Measurements from ENCODE around the gene ZMYND10.

ZMYND10 gene

DNA sequence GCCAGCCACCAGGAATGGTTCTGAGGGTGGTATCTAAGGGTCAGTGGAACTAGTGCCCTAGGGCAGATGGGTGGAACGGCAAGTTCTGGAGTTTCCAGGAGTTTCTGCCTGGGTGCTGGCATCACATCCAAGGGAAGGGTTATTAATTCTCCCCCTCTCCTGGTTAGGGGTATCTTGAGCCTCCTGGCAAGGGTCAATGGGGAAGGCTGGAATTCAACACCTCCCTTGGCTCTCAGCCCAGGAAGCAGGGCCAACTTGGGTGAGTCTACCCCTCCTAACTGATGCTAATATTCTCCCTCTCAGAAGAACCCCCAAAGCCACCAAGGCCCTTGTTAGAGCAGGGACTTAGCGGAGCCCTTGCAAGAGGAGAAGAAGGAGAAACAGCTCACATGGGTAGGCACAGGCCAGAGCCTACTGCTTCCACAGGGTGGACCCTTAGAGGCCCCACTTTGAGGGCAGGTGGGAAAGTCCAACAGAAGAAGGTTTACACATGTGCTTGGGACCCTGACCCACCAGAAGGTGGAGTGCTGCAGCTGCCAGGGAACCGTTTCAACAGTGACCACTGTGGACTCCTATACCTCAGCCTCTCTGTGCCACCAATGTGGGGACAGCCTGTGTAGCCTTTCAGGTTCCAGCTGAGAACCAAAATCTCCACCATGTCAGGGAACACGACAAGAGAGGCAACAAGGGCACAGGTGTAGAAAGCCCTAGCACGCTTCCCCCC lies 10.5 kb upstream of the ZMYND10 start:
- ChIA-PET POLR2A (interaction anchor here (2.3 kb wide), 1 partner anchor 19 kb away, joined by 19 read pairs; no protein-coding TSS in a partner anchor), CTCF (interaction anchor here (1.3 kb wide), 1 partner anchor 186 kb away, joined by 3 read pairs; no protein-coding TSS in a partner anchor)
- DNase-seq (ENCODE audit: extremely low spot score) = no peak
- no peak for TF ChIP-seq FOXA1 (IDR thresholded peaks at IDR 0.05)
- no peak for TF ChIP-seq ELF4 (IDR thresholded peaks at IDR 0.05)
- TF ChIP-seq BHLHE40 (IDR thresholded peaks at IDR 0.05; ENCODE audit: borderline replicate concordance) = no peak
- no peak for TF ChIP-seq SUZ12 (IDR thresholded peaks at IDR 0.05)
- no peak for TF ChIP-seq NFRKB (IDR thresholded peaks at IDR 0.05)
- no peak for TF ChIP-seq ZNF384 (IDR thresholded peaks at IDR 0.05)
- TF ChIP-seq HDGF (IDR thresholded peaks at IDR 0.05; ENCODE audit: borderline replicate concordance) = no peak
- TF ChIP-seq SP1 (IDR thresholded peaks at IDR 0.05) = no peak
- TF ChIP-seq L3MBTL2 (conservative IDR thresholded peaks at IDR 0.05) = no peak
- no peak for TF ChIP-seq FOXK2 (IDR thresholded peaks at IDR 0.05)
- TF ChIP-seq, protein P1, sequence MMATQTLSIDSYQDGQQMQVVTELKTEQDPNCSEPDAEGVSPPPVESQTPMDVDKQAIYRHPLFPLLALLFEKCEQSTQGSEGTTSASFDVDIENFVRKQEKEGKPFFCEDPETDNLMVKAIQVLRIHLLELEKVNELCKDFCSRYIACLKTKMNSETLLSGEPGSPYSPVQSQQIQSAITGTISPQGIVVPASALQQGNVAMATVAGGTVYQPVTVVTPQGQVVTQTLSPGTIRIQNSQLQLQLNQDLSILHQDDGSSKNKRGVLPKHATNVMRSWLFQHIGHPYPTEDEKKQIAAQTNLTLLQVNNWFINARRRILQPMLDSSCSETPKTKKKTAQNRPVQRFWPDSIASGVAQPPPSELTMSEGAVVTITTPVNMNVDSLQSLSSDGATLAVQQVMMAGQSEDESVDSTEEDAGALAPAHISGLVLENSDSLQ (IDR thresholded peaks at IDR 0.05) = no peak
- no peak for TF ChIP-seq LEF1 (IDR thresholded peaks at IDR 0.05; ENCODE audit: borderline replicate concordance)
- TF ChIP-seq ARNT (IDR thresholded peaks at IDR 0.05) = no peak

DNA sequence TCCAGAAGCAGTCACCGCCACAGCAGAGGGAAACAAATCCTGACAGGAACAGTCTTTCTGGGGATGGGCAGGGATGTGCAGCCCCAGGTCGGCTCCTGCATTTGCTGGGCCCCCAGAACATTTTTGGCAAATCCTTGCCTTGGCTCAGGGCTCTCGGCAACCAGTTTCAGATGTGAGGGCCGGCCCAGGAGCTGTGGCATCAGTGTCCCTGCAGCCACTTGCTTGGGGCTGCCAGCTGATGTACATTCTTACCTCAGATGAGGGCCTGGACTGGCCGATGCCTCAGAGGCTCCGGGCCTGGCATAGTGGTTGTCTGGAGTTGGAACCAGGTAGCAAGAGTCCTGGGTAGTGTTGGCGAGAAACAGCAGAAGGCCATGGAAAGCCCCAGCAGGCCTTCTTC lies 9.3 kb upstream of the ZMYND10 start:
- CTCF ChIA-PET = interaction anchor here (1.0 kb wide), 1 partner anchor 17 kb away, joined by 3 read pairs; no protein-coding TSS in a partner anchor
- no peak for DNase-seq (ENCODE audit: extremely low spot score)
- TF ChIP-seq CTBP1 (IDR thresholded peaks at IDR 0.05; ENCODE audit: borderline replicate concordance) (no peak), HDGF (IDR thresholded peaks at IDR 0.05; ENCODE audit: borderline replicate concordance) (no peak), FOXM1 (IDR thresholded peaks at IDR 0.05; ENCODE audit: borderline replicate concordance) (no peak), L3MBTL2 (conservative IDR thresholded peaks at IDR 0.05) (no peak), SP1 (IDR thresholded peaks at IDR 0.05) (no peak), TARDBP (IDR thresholded peaks at IDR 0.05) (no peak), ZNF384 (IDR thresholded peaks at IDR 0.05) (no peak), FOXA1 (IDR thresholded peaks at IDR 0.05) (no peak), BHLHE40 (IDR thresholded peaks at IDR 0.05; ENCODE audit: borderline replicate concordance) (no peak), SUZ12 (IDR thresholded peaks at IDR 0.05) (no peak), ARNT (IDR thresholded peaks at IDR 0.05) (no peak)
- TF ChIP-seq, protein P1 (IDR thresholded peaks at IDR 0.05) = no peak
- POLR2A ChIA-PET = interaction anchor here (8.2 kb wide), 1 partner anchor 17 kb away, joined by 119 read pairs; no protein-coding TSS in a partner anchor

DNA sequence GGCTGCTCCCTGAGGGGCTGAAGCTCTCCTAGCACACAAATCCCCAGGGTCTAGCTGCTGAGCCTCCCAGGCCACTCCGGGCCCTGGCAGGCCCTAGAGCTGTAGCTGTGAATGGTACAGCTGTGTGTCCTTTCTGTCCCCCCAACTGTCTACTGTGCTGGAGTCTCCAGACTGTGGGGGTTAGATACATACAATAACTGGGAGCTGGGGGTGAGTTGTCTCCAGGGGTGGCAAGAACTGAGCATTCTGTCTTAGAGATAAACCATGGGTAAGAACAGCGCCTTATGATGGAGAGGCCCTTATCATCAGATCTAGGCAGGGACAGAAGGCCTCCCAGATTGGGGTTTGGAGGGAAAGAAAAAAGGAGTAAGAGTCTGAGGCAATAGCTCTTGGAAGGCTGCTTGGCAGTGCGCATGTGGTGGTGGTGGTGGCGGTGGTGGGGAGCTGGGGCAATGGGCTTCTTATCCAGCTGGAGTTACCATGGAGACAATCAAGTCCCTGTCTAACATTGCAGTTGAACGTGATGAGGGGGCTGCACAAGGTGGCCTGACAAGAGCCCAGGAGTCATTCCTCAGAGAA lies 8.7 kb upstream of the ZMYND10 start:
- CTCF ChIA-PET = interaction anchor here (0.6 to 1.0 kb wide), 3 partner anchors 9 to 22 kb away, joined by 3 read pairs; no protein-coding TSS in a partner anchor
- no peak for DNase-seq (ENCODE audit: extremely low spot score)

DNA sequence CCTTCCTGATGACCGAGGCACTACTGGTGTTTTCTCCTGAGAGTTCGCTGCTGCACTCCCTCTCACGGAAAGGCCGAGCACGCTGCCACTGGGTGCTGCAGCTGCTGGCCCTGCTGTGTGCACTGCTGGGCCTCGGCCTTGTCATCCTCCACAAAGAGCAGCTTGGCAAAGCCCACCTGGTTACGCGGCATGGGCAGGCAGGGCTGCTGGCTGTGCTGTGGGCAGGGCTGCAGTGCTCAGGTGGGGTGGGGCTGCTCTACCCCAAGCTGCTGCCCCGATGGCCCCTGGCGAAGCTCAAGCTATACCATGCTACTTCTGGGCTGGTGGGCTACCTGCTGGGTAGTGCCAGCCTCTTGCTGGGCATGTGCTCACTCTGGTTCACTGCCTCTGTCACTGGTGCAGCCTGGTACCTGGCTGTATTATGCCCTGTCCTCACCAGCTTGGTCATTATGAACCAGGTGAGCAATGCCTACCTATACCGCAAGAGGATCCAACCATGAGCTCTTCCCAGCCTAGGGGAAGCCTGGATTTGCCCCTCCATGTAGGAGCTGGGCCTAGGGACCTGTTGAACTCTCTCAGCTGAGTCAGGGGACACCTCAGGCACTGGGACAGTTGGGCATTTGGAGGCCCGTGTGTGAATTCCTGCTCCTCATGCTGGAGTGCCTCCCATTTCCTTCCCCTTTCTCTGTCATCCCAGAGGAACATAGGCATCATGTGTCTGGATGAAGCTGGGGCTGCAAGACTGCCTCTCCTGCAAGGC lies 7.9 kb upstream of the ZMYND10 start:
- CTCF ChIA-PET = interaction anchor here (0.6 to 1.1 kb wide), 3 partner anchors 9 to 23 kb away, joined by 3 read pairs; no protein-coding TSS in a partner anchor

More for the DNA sequence above, 8.7 kb upstream of the ZMYND10 start:
- TF ChIP-seq ELF4 (IDR thresholded peaks at IDR 0.05) = no peak
- TF ChIP-seq FOXK2 (IDR thresholded peaks at IDR 0.05) = no peak
- TF ChIP-seq ZNF384 (IDR thresholded peaks at IDR 0.05) = no peak
- TF ChIP-seq, protein P1 (IDR thresholded peaks at IDR 0.05) = no peak
- TF ChIP-seq LEF1 (IDR thresholded peaks at IDR 0.05; ENCODE audit: borderline replicate concordance) = no peak
- TF ChIP-seq L3MBTL2 (conservative IDR thresholded peaks at IDR 0.05) = no peak
- no peak for TF ChIP-seq BHLHE40 (IDR thresholded peaks at IDR 0.05; ENCODE audit: borderline replicate concordance)
- no peak for TF ChIP-seq FOXA1 (IDR thresholded peaks at IDR 0.05)
- no peak for TF ChIP-seq ARNT (IDR thresholded peaks at IDR 0.05)
- TF ChIP-seq FOXM1 (IDR thresholded peaks at IDR 0.05; ENCODE audit: borderline replicate concordance) = no peak
- TF ChIP-seq CTBP1 (IDR thresholded peaks at IDR 0.05; ENCODE audit: borderline replicate concordance) = no peak
- TF ChIP-seq TARDBP (IDR thresholded peaks at IDR 0.05) = no peak
- TF ChIP-seq SP1 (IDR thresholded peaks at IDR 0.05) = no peak
- no peak for TF ChIP-seq SUZ12 (IDR thresholded peaks at IDR 0.05)
- TF ChIP-seq NFRKB (IDR thresholded peaks at IDR 0.05) = no peak
- no peak for TF ChIP-seq HDGF (IDR thresholded peaks at IDR 0.05; ENCODE audit: borderline replicate concordance)
- POLR2A ChIA-PET = interaction anchor here (1.0 to 8.2 kb wide), 5 partner anchors 11 to 26 kb away, joined by 3 to 119 read pairs (median 5); partner anchors contain the start of gene TUSC2

More for the DNA sequence above, 7.9 kb upstream of the ZMYND10 start:
- POLR2A ChIA-PET = interaction anchor here (1.0 to 8.2 kb wide), 6 partner anchors 12 to 215 kb away, joined by 3 to 119 read pairs (median 4); partner anchors contain the start of genes HEMK1 and TUSC2
- TF ChIP-seq LEF1 (IDR thresholded peaks at IDR 0.05; ENCODE audit: borderline replicate concordance) (no peak), FOXK2 (IDR thresholded peaks at IDR 0.05) (no peak), FOXM1 (IDR thresholded peaks at IDR 0.05; ENCODE audit: borderline replicate concordance) (no peak), FOXA1 (IDR thresholded peaks at IDR 0.05) (no peak), BHLHE40 (IDR thresholded peaks at IDR 0.05; ENCODE audit: borderline replicate concordance) (no peak), ELF4 (IDR thresholded peaks at IDR 0.05) (no peak), L3MBTL2 (conservative IDR thresholded peaks at IDR 0.05) (no peak), TARDBP (IDR thresholded peaks at IDR 0.05) (no peak), NFRKB (IDR thresholded peaks at IDR 0.05) (no peak), SP1 (IDR thresholded peaks at IDR 0.05) (no peak)
- TF ChIP-seq, protein P1 (IDR thresholded peaks at IDR 0.05) = no peak
- DNase-seq (ENCODE audit: extremely low spot score) = no peak

All from HEK293T (cell line).